Nephron progenitor cell (in vitro differentiated cells): ENCODE data around the gene TBCCD1.

Experiments used
- DNase-seq: peaks from one replicate; pipeline ENCODE4 v3.0.0; 2021
- H3K27ac Mint-ChIP-seq: 2 replicates; pipeline ENCODE4 v1.8.0; 2021; ENCODE audit warnings: mild to moderate bottlenecking, moderate library complexity, mixed read lengths
- H3K27me3 Mint-ChIP-seq: 2 replicates; pipeline ENCODE4 v1.8.0; 2021; ENCODE audit warnings: mild to moderate bottlenecking, low read depth, mixed read lengths; ENCODE audit not compliant: poor library complexity
- H3K36me3 Mint-ChIP-seq: 2 replicates; pipeline ENCODE4 v1.8.0; 2021; ENCODE audit warnings: low read depth, mixed read lengths
- H3K4me1 Mint-ChIP-seq: 2 replicates; pipeline ENCODE4 v1.8.0; 2021; ENCODE audit warnings: mixed read lengths
- H3K4me3 Mint-ChIP-seq: 2 replicates; pipeline ENCODE4 v1.8.0; 2021; ENCODE audit warnings: mild to moderate bottlenecking, moderate library complexity, mixed read lengths
- H3K9me3 Mint-ChIP-seq: 2 replicates; pipeline ENCODE4 v1.8.0; 2021; ENCODE audit warnings: mild to moderate bottlenecking, moderate library complexity, mixed read lengths
- CTCF ChIP-seq: fragments of 200-600 bp; sonication (generic); IDR thresholded peaks from 2 replicates; pipeline ENCODE4 v1.5.0; 2021; ENCODE audit warnings: antibody characterized with exemption

Gene TBCCD1

GRCh38 chr3:186511245-186511644, 55.9 kb downstream of the TBCCD1 start:
- TF ChIP-seq CTCF: no peak
- peaks cover 51% of the 10 kb centered on the region for H3K4me1 Mint-ChIP-seq
- no peak overlapping the region for H3K27ac Mint-ChIP-seq
- DNase-seq: no peak
- H3K36me3 Mint-ChIP-seq: no peaks in the 10 kb centered on the region
- peaks cover 12% of the 10 kb centered on the region for H3K27me3 Mint-ChIP-seq
- H3K9me3 Mint-ChIP-seq: no peaks in the 10 kb centered on the region
- H3K4me3 Mint-ChIP-seq: no peak overlapping the region

GRCh38 chr3:186510374-186511079, 56.6 kb downstream of the TBCCD1 start:
- no peak overlapping the region for H3K4me3 Mint-ChIP-seq
- H3K4me1 Mint-ChIP-seq: peaks cover 54% of the 10 kb centered on the region
- no peak overlapping the region for H3K27ac Mint-ChIP-seq
- H3K27me3 Mint-ChIP-seq: peaks cover 6% of the 10 kb centered on the region
- no peaks in the 10 kb centered on the region for H3K36me3 Mint-ChIP-seq
- DNase-seq: no peak
- TF ChIP-seq CTCF: no peak
- no peaks in the 10 kb centered on the region for H3K9me3 Mint-ChIP-seq

GRCh38 chr3:186509423-186509822, 57.7 kb downstream of the TBCCD1 start:
- peaks cover 6% of the 10 kb centered on the region for H3K27me3 Mint-ChIP-seq
- peaks cover 54% of the 10 kb centered on the region for H3K4me1 Mint-ChIP-seq
- TF ChIP-seq CTCF: no peak
- no peaks in the 10 kb centered on the region for H3K9me3 Mint-ChIP-seq
- H3K27ac Mint-ChIP-seq: no peak overlapping the region
- no peaks in the 10 kb centered on the region for H3K36me3 Mint-ChIP-seq
- no peak for DNase-seq
- H3K4me3 Mint-ChIP-seq: no peak overlapping the region

- H3K9me3 Mint-ChIP-seq: no peaks in the 10 kb centered on the region
- H3K4me1 Mint-ChIP-seq: peaks cover 62% of the 10 kb centered on the region
- DNase-seq: no peak
- no peak overlapping the region for H3K27ac Mint-ChIP-seq
- H3K27me3 Mint-ChIP-seq: peaks cover 12% of the 10 kb centered on the region
- no peak overlapping the region for H3K4me3 Mint-ChIP-seq
- H3K36me3 Mint-ChIP-seq: no peaks in the 10 kb centered on the region
- no peak for TF ChIP-seq CTCF
Observed at GRCh38 chr3:186506857-186507256, 60.3 kb downstream of the TBCCD1 start.

GRCh38 chr3:186506191-186506739, 60.9 kb downstream of the TBCCD1 start:
- no peak for DNase-seq
- no peak overlapping the region for H3K4me3 Mint-ChIP-seq
- peaks cover 60% of the 10 kb centered on the region for H3K4me1 Mint-ChIP-seq

More at GRCh38 chr3:186506191-186506739, 60.9 kb downstream of the TBCCD1 start:
- Mint-ChIP-seq H3K27ac (no peak overlapping the region), H3K36me3 (peaks cover under 1% of the 10 kb centered on the region), H3K9me3 (peaks cover 3% of the 10 kb centered on the region), H3K27me3 (peaks cover 16% of the 10 kb centered on the region)
- TF ChIP-seq CTCF: no peak
